UCSD-AML1 (cell line): ENCODE data around the gene ZDHHC22.

ENCODE experiments used
- DNase-seq: peaks from one replicate; lab custom pipeline; 2025; ENCODE audit not compliant: unreplicated experiment; lab: John Stamatoyannopoulos, UW

The ZDHHC22 gene

DNA sequence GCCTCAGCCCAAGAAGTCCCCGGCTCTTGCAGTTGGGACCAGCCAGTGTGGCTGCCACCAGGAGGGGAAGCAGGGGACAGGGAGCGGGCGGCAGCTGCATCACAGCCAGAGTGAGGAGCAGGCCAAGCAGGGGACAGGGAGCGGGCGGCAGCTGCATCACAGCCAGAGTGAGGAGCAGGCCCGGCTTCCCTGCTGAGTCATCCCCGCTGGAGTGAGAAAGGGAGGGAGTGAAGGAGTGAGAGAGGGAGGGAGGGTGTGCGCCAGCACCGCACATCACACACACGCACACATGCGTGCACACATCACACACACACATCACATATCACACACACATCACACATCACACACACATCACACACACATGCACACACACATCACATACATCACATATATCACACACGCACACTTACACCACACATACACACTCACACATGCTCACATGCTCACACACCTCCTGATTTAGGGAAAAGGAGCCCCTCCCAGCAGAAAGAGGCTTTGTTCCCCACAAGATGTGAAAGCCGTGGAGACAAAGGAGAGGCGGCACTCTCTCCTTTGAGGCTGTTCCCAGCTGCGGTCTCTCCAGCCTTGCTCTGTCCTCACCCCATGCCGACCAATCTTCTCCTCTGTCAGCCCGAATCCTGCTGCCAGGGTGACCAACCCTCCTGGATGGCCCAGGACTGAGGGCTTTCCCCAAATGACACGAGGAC lies 16.7 kb upstream of the ZDHHC22 start:
- no peak for DNase-seq

DNA sequence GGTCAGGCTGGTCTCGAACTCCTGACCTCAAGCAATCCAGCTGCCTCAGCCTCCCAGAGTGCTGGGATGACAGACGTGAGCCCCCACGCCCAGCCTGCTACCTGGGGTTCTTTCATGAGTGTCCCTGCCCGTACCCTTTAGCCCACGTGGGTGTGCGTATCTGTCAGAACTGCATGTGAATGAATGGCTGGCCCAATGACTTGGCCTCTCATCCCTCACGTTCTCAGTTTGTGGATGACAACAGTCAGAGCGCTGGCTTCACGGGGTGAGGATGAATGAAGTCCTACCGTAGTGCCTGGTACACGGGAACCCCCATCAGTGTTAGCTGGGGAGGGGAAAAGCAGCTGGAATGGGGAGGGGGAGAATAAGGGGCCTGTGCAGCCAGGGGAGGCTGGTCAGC lies 16.1 kb upstream of the ZDHHC22 start:
- no peak for DNase-seq

DNA sequence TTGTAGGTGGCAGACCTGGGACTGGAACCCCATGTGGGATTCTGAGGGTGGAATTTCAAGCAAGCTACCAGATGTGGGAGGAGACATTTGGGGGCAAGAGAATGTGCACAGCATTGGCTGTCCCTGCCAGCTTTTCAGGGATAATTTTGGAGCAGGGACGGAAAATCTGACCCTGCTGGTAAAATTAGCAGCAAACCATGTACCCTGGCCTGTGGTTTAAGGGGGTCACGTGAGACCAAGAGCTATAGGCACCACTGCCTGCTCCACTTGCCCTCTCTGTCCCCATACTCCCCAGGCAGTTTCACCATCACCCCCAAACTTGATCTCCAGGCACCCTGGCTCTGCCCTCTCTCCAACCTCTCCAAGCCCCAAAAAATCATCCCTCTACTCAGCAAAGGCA lies 13.5 kb upstream of the ZDHHC22 start:
- no peak for DNase-seq

DNA sequence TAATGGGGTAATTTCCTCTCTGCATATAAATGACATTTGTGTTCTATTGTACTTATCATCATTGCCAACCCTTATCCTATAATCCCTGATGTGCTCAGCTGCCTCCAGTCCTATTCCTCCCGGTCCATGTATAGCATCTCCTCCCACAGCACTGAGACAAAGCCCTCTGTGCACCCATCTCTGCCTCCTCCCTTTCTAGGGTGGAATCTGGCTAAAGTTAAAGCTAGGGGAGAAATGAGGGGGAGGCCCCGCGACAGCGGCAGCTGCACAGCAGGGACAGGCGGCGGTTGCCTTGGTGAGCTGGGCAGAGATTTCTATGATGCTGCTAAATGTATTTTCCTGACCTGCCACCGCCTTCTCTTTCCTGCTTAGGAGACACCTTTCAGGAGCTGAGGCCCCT lies 12.8 kb upstream of the ZDHHC22 start:
- DNase-seq: no peak

DNA sequence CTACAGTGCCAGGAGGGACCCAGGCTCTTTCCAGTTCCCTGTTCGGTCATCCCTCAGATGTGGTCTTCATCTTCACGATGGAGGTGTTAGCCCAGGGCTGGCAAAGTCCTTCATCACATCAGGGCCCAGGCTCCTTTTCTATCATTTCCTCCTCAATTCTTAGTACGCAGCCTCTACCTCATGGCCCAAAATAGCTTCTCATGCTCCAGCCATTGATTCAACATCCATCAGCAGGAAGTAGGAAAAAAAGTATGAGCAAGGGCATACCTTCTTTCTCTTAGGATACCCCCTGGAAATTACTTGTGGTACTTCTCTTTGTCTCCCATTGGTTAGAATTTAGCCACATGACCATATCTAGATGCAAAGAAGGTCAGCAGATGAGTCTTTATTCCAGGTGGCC lies 12.2 kb upstream of the ZDHHC22 start:
- no peak for DNase-seq

DNA sequence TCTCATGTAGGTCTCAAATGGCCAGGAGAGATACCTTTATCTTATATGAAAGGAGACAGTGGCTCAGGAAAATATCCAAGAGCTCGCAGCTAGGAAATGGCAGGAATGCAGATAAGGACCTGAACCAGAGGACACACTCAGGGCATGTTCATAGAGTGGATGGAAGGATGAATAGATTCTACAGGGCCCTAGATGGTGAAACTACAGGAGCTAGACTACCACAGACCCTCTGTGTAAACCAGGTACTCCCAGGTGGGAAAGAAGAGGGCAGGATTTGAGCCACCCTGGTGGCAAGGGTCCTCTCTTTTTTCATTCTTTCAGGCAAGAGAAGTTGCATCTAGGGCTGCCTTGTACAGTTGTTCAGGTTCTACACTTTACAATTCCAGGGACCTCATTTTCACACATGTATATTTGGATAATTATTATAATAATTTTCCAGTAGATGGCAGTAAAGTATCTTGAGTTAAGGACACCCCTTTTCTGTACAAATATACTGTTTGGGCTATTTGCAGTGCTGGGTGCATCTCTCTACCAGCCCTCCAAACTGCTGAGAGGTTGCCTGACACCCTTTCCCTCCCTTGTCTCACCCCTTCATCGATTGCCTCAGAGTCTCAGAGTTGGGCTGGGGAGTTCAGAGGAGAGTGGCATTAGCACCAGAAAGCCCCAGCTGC lies 10.5 kb upstream of the ZDHHC22 start:
- no peak for DNase-seq

DNA sequence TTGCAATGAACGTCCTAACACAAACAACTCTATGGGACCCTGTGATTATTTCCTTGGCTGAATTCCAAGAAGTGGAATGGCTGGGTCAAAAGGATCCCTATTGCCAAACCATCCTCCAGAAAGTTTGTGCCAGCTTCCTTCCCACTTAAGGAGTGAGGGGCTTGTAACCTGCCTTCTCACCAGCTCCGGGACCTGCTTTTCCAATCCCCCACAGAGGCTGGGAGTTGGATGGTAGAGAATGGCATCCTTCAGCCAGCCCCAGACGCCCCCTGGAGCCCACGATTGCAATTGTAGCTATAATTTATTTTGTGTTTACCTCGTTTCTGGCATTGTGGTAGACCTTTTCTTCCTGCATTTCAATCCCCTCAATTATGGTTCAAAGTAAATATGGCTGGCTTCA lies 9.7 kb upstream of the ZDHHC22 start:
- no peak for DNase-seq

DNA sequence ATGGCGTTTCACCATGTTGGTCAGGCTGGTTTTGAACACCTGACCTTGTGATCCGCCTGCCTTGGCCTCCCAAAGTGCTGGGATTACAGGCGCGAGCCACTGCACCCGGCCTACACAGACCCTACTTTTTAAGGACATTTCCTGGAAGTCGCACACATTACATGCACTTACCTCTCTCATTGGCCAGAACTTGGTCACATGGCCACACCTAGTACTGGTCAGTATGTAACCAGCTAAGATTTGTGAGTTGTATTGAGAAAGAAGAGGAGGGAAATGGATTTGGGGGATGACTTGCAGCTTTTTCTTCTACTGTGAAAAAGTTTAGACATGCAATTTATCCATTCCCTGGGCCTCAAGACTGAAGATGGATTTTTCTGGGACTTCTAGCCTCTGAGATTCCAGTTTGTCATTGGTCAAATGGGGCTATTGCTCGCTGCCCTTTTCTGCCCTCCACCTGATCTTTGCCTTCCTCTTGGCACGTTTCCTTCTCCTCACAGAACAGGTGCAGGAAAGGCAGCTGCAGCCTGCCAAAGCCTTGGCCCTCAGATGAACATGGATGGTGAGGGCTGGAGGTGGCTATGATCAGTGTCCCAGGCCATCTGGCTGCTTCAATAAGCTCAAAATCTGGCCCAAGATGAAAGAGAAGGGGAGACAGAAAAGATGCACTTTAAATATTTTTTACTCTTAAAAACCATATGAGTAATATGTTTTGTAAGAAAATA lies 7.1 kb upstream of the ZDHHC22 start:
- no peak for DNase-seq

DNA sequence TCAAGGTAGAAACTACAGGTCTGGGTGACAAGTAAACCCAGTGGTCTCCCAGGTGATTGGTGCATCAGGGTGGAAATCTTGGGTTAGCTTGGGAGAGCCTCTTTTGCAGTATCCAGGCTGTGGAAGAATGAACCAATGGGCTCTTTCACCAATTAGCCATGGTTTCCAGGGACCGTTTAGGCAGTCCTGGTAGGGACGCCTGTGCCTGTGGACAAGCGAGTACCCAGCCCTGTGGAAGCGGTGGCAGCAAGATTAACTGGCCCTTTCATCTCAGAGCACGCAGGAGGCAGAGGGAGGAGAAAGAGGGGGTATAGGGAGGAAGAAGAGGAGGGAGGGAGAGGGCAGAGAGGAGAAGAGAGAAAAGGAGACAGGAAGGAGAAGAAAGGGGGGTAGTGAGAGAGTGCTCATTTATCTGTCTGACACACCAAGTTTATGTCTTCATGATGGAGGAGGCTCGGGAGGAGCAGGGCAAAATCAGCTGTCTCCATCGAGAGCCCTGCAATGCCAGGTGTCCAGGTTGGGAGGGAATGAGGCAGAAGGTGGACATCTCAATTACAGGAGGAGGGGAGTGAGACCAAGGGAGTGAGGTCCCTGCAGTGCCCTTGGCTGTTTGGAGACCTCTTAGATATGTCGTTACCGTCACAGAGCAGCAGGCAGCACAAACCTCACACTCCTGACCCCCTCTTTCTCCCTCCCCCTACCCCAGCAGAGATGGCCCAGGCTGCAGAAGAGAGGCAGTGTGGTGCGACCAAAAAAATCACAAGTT lies 4.6 kb upstream of the ZDHHC22 start:
- DNase-seq: no peak

DNA sequence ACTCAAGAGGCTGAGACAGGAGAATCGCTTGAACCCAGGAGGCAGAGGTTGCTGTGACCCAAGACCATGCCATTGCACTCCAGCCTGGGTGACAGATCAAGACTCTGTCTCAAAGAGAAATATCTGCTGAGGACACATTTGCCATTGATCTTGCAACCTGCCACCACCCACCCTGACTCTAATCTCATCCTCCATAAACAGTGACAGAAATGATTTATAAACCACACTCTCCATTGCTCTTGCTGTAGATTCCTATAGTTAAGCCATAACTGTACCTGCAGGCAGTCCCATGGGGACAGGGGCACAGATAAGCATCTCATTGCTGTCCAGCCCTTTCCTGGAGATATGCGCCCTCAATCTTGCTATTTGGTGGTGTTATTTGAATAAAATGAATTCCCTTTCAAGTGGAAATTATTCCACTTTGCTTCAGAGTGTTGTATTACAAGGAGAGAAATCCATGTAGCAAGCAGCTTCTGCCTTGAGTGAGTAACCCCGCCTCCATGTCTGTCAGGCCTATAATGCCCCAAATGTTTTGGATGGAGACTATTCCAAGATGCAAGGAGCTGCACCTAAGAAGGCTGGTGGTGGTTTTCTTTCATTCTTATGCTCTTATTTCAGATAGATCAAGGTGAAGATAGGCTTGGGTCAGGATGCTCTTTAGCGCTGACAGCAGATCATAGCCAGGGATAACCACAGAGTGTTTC lies 3.0 kb upstream of the ZDHHC22 start:
- no peak for DNase-seq

DNA sequence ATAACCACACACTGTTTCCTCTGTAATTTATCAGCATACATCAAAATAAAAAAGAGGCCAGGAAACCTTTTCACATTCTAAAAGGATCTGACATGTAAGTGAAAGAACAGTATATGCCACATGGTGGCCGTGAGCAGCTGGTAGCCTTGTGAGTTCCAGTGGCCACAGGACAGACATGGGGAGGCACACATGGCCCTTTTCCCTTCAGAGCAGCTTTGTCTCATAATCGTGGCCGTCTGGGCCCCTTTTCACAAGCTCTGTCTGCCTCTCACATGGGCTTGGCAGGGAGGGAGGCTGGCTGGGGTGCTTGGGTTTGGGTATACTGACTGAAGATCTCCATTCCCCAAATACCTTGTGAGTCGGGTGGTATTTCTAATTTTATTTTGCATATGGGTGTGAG lies 1.5 kb upstream of the ZDHHC22 start:
- no peak for DNase-seq

DNA sequence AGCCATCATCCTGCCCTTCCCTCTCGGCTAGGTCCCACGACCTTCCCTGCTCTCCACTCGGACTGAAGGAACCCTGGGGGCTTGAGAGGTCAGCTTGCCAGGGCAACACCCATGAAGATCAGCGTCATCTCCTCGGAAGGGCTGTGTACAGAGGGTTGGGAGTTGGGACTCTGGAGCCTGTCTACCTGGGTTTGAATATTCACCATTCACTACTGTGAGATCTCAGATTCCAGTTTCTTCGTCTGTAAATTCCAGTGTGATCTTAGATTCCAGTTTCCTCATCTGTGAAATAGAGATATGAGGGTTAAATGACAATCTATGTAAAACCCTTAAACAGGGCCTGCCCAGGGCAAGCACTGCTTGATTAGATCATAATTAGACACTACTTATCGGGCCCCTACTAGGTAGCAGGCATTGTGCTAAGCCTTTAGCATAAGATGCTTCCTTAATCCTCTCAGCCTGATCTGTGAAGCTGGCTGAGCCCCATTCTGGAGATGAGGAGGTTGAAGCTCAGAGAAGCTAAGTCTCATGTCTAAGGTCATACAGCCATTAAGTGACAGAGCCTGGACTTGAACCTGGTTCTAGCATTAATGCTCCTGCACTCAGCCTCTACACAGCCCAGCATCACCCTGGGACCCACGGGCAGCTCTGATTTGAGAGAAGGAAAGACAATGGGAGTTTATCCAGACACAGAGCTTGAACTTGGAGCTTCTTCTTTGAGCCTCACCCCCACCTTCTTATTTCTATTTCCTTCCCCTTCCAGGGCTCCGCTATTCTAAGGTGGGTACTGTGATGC lies 612 bp upstream of the ZDHHC22 start:
- DNase-seq: no peak

DNA sequence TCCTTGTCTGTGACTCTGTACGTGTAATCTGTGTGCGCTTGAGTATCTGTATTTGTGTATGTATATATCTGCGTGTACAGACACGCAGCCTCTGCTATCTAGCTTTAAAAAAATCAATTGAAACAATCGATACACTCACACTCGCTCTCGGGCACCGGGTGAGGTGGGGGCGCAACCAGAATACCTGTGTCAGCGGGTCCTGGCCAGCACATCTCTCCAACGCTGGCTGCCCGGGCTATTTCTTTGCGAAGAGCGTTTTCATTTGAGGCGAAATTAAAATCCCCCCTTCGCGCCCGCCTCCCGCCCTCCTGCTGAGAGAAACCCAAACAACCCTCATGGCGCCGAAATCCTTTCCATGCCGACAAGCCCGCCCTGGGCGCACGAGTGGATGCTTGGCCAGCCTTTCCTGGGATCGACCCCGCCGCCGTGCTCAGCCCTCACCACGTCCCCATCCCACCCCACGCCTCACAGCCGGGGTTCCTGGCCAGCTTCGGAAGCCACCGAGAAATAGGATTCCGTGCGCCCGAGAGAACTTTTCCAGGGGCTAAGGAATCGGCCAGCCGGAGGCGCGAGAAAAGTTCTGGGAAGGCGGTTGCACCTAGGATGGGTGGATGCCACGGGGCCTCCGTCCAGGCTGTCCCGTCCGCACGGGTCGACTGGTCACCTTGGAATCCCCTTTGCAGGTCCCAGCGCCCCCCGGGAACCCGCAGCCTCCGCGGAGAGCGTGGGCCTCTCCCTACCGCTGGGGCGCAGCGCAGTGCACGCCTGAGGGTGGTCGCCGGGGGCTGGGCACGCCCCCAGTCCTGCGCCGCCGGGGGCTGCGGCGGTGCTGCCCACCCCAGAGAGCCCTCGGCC lies 1.0 kb downstream of the ZDHHC22 start:
- DNase-seq: no peak

DNA sequence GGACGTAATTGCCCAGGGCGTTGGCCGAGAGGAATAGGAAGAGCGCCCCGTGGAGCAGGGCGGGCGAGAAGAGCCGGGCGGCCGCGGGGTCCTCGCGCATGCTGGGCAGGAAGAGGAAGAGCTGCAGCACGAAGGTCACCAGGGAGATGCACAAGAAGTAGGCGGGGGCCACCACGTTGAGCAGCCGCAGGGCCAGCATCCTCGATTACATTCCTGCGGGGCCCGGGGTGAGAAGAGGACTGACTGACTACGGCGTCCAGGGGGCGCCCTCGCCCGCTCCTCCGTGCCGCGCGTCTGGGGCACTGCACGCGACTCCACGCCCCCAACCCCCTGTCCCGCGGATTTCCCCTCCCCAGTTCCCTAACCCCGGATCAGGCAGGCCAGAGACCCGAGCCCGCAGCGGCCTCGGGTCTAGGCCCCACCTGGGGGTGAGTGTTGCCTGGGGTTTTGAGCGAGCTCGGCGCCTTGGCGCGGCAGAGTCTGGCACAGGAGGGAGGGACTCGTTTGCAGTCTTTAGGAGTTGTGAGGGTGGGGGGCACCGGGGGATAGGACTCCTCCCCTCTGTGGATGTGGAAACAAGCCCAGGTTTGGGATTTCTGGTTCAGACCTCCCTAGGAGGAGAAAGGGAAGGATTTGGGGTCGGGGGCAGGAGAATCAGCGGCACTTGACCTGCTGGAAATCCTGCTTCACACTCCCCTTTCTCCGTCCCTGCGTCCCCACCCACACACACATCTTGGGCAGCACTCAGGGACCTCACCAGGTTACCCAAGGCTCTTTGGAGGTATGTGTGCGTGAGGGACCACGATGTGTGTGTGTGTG lies 1.8 kb downstream of the ZDHHC22 start:
- peak; percentile 50 for DNase-seq

DNA sequence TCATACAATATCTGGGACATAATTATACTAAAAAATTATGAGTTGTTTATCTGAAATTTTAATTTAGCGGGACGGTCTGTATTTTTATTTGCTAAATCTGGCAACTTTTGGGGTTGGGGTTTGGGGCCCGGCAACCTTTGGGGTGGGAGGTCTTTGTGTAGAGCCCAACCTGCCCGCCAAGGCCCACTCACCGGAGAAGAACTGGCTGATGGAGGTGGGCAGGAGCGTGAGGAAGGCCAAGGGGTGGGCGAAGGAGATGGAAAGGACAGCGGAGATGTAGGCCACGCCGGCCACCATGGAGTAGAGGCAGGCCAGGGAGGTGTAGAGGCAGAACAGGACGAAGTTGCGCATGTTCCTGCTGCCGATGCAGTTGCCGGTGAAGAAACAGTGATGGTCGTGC lies 2.6 kb downstream of the ZDHHC22 start:
- DNase-seq: no peak

DNA sequence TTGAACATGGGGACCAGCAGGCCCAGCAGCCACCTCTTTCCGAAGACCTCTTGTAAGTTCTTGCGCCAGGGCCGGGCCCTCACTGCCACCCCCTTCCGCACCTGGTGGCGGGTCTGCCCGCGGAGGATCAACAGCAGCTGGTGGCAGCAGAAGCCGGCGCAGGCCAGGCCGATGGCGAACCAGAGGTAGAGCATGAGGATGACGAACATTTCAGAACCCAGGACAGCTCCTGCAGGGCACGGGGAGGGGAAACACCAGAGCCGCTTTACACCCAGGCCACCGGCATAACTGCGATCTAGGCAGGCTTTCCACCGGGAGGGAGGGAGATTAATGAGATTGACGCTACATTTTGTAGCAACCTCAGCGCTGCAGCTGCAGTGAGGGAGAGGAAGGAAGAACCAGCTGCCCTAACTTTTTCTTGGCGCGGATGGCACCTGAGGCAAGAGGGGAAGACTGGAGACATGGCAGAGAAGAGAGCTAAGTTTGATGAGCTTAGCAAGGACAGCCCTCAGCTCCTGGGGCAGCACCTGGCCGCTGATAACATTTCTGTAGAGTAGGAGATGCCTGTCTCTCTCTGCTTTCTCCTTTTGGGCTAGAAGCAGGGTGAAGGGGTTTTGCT lies 7.8 kb downstream of the ZDHHC22 start:
- DNase-seq: peak; percentile 51

DNA sequence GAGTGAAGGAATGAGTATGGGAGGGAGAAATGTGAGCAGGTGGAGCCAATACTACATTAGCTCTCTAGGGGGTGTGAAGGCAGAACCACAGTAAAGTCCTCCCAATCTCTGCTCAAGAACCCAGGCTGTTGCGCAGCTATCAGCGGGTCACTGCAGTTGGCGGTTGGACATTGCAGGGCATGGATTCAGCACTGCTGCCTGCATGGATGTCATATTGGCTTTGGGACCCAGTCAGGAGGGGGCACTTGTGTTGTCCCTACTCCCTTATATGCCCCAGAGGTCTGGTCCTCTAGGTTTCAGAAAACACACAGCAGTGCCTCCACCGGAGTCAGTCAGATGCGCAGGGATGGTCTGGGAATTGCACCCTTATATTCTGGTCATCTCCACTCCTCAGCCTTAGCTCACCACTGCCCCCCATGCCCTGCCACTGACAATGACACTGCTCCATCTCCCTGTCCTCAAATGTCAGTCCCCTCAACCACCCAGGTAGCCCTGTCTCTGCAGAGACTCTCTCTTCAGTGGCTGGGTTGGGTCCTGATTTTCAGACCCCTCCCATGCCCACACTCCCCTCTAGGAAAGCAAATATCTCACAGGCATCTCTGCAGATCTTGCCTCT lies 9.6 kb downstream of the ZDHHC22 start:
- DNase-seq: no peak

DNA sequence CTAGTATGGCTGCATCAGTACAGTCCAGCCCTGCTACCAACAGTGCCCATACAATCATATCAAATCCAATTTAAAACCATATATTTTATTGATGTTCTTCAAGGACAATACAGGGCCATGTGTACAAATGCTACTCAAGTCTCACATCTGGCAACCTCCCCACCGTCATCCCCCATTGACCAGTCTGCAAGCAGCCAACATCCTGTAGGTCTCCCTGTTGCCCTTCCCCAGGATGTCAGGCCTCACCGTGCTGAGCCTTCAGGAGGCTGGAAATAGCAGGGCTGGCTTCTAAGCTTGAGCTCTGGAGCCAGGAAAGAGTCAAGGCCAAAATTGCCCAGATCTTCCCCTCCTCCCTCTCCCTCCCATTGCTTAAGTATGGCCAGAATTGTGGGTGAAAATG lies 10.4 kb downstream of the ZDHHC22 start:
- no peak for DNase-seq
